NCI-H524 (cell line): ENCODE results near the gene SRMS.
A peak's percentile ranks its signal among the peaks of the same experiment; 100 is the strongest.

Experiments used
- DNase-seq, 2 experiments: peaks; one replicate each; lab custom pipeline; 2025; lab: John Stamatoyannopoulos, UW

Gene SRMS, protein sequence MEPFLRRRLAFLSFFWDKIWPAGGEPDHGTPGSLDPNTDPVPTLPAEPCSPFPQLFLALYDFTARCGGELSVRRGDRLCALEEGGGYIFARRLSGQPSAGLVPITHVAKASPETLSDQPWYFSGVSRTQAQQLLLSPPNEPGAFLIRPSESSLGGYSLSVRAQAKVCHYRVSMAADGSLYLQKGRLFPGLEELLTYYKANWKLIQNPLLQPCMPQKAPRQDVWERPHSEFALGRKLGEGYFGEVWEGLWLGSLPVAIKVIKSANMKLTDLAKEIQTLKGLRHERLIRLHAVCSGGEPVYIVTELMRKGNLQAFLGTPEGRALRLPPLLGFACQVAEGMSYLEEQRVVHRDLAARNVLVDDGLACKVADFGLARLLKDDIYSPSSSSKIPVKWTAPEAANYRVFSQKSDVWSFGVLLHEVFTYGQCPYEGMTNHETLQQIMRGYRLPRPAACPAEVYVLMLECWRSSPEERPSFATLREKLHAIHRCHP

GRCh38 chr20:63547725-63548480, at the start of gene SRMS:
Gene SRMS (minus strand): TSS chr20:63547749. CDS start chr20:63547463, 286 bp downstream.
- DNase-seq, result no peak

- DNase-seq, result no peak
Observed at GRCh38 chr20:63596423-63596822, 48.9 kb upstream of the SRMS start.

- no peak for DNase-seq
Observed at GRCh38 chr20:63595416-63596127, 48.0 kb upstream of the SRMS start.

- no peak for DNase-seq
Observed at GRCh38 chr20:63594043-63594561, 46.6 kb upstream of the SRMS start.

GRCh38 chr20:63592661-63593060, 45.1 kb upstream of the SRMS start:
- no peak for DNase-seq

DNA sequence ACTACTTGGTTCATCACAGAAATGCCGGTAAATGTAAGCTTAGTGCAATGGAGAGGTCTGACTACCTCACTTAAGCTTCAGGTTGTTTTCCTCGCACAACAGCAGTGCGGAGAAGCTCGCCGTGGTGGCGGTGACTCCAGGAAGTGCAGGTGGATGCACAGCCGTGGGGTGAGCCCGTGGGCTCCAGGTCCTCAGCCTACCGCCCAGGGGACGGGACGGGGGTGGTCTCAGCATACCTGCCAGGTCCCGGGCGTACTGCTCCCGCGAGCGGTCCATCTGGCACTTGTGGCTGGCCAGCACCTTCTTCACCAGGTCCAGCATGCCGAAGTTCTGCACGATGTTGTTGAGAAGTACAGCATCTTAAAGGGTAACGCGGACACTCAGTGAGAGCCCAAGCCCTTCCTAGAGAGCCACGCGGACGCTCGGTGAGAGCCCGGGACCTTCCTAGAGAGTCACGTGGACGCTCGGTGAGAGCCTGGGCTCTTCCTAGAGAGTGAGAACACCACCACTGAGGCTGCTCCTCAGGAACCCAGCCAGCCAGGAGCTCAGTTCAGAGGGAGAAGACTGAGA, 44.3 kb upstream of the SRMS start:
- no peak for DNase-seq

- DNase-seq, result no peak
Observed at GRCh38 chr20:63591147-63591533, 43.6 kb upstream of the SRMS start.

- DNase-seq, result no peak
Observed at GRCh38 chr20:63590218-63591146, 42.9 kb upstream of the SRMS start.

- DNase-seq, result no peak
Observed at GRCh38 chr20:63589261-63590217, 42.0 kb upstream of the SRMS start.

DNA sequence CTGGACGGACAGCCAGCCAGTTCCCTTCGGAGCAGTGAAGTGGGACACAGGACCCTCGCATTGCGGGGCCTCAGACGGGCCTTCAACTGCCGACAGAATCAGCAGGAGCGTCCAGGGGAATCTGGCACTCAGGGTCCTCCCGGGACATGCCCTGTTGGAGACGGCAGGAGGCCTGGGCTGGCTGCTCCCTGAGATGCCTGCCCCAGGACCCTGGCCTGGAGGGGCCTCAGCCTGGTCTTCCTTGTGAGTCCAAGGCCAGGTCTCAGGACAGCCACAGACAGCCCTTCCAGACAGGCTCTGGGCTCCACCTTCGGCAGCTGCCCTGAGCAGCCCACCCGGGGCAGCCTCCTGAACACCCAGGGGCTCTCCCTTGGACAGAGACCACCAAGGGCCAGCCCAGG, 41.1 kb upstream of the SRMS start:
- DNase-seq, result no peak

DNA sequence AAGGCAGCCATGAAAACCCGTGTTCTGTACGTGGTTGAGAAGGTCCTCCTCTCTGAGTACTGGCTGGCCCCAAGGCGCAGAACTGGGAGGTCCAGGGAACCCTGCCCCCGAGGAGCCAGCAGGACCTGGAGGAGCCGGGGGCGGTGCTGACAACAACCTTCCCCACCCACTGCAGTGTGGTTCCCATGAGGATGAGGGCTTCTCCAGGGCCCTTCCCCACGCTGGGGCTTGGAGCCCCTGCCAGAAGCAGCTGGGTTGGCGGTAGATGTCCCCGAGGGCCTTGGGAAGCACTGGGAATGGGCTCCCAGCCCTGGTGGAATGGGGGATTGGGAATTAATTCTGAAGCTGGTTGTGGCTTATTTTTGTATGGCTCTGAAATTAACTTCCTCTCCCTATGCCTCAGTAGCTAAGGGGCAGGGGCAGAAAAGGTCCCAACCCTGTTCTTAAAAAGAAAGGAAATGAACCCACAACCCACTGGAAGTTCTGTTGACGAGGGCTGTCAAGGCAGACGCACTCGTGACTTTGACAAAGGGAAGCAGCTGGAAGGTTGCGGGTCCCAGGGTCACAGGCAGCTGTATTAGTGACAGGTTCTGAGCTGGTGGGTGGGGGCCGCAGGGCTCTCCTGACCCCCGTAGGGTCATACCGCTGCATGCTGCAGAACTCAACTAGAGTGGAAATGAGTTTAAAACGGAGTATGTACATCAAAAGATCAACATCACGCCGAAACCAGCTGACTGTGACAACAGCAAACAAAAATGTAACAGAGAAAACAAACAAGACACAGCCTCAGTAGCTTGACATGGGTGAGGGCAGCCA, 40.4 kb upstream of the SRMS start:
- DNase-seq, result no peak

- no peak for DNase-seq
Observed at GRCh38 chr20:63587256-63587655, 39.7 kb upstream of the SRMS start.

DNA sequence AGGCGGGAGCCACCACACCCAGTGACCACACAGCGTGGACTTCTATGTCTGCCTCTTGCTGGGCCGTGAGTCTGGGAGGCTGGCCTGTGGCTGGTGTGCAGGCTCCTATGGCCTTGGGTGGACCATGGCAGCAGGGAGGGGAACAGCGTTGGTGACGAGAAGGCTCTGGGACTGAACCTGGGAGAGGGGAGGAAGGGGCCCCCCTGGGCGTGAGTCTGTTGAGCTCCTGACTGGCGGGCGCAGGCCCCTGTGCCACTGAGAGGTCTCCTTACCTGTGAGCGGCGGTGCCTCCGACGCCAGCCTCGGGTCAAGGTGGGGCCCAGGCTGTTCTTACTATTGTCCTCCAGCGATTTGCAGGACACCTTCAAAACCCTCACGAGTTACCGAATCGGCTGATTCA, 39.2 kb upstream of the SRMS start:
- DNase-seq, result no peak

- DNase-seq, result no peak
Observed at GRCh38 chr20:63585616-63586565, 38.3 kb upstream of the SRMS start.

- DNase-seq, result no peak
Observed at GRCh38 chr20:63582382-63583063, 35.0 kb upstream of the SRMS start.

- DNase-seq, result peak; percentile 23 to 63
Observed at GRCh38 chr20:63580796-63581461, 33.4 kb upstream of the SRMS start.
